NOMO-1 treated with DMSO at 0.1 percent for 48 hours (cell line): Measurements from ENCODE around the gene MBNL2.
"Not testable (repeated sequence)": the region's sequence is repeated elsewhere in the genome, so short reads cannot be mapped to it uniquely, and the experiment has no call there.

Experiments
- DNase-seq: peaks from one replicate; lab custom pipeline; 2025; ENCODE audit not compliant: unreplicated experiment; lab: John Stamatoyannopoulos, UW

Gene MBNL2

DNA sequence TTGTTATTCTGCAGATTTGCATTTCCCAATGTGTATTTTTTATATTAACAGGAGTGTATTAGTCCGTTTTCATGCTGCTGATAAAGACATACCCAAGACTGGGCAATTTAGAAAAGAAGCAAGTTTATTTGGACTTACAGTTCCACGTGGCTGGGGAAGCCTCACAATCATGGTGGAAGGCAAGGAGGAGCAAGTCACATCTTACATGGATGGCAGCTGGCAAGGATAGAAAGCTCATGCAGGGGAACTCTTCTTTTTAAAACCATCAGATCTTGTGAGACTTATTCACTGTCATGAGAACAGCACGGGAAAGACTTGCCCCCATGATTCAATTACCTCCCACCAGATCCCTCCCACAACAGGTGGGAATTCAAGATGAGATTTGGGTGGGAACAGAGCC, 14.9 kb upstream of the MBNL2 start:
- DNase-seq = not testable (repeated sequence)

DNA sequence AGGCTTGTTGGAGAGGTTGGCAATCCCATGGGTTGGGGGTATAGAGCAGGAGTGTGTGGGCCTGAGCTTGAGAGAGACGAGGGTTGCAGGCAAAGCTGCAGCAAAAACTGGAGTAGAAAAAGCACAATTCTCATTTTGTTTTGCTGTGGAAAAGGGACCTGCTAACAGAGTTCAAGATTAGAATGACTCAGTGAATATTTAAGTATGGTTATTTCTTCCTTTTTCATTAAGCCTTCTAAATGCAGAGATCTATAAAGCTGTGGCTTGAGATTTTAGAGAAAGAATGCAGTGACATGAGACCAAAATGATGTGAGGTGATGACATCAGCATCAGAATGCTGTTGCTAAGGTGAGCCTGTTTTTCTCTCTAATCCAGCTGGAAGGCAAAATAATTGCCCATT, 10.8 kb upstream of the MBNL2 start:
- DNase-seq = no peak

DNA sequence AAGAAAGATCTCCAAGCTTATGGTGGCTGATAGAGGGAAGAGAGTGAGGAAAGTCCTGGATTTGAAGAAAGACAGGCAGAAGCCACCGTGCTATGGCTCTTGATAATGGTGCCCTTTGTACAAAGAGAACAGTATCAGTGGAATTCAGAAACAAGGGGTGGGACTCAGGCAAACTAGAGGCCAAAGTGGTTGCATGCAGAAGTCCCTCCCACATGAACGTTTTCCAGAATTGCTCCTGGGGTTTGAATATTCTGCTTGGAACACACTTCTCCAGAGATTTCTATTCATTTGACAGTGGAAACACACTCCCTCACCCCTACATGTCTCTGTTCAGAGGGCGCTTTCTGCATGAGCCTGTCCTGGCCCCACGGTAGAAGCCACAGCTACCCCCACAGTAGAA, 10.1 kb upstream of the MBNL2 start:
- no peak for DNase-seq

DNA sequence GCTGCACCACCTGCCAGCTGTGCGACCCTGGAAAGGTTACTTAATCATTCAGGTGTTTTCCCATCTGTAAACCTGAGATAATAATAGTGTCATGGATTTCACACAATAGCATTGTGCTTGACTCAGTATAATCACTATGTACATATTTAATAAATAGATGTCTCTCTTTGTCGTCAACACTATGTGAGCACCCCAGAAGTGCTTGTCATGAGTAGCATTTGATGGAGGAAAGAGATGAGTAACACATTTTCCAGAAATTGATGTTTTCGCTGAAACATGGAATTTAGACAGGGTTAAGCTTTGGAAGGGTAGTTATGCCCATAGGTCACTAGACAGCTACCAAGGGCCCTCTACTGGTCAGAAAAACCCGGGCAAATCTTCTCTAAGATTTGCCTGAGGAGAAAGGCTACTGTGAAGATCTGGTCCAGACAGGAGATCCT, 9.5 kb upstream of the MBNL2 start:
- DNase-seq = peak; percentile 30

DNA sequence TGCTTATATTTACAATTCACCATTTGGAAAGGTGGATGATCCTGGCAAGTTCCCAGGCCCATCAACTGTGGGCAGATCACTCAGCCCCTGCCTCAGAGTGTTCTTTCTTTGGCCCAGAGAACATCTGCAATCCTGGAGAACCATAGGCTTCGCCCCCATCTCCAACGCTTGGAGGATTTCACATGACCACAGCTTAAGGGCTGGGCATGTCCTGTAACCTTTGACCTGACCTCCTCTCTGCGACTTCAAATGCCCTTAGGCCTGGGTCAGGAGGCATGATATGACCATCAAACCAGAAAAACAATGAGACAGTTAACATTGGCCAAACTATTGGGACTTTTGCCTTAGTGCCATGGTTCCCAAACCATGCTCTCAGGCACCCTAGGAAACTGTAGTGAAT, 7.2 kb upstream of the MBNL2 start:
- DNase-seq = no peak

DNA sequence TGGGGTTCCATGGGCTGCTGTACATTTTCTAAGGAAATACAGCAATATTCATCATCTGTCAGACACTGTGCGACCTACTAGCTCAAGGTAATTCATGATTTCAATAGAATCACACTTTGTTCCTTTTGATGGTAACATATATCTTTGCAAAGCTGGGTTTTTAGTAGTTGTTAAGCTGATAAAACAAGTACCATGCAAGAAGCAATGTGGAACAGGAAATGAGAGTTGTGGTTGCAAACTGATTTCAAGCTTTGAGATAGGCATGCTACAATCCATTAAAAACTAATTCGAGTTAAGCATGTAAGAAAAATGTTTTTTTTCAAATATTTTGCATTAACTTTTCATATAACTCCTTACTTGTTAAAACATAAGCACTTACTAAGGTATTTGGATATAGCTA, 6.8 kb upstream of the MBNL2 start:
- peak; percentile 40 for DNase-seq

DNA sequence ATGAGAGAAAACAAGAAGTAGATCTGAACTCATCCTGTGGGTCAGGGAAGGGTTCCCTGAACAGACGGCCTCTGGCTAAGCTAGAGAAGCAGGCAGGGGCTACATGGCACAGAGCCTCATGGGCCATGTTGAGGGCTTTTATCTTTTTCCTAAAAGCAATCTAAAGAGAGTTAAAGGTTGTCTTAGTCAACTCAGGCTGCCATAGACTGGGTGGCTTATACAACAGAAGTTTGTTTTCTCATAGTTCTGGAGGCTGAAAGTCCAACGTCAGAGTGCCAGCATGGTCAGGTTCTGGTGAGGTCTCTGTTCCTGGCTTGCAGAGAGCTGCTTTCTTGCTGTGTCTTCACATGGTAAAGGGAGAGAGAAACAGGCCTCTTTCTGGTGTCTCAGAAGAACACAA, 2.9 kb upstream of the MBNL2 start:
- no peak for DNase-seq

DNA sequence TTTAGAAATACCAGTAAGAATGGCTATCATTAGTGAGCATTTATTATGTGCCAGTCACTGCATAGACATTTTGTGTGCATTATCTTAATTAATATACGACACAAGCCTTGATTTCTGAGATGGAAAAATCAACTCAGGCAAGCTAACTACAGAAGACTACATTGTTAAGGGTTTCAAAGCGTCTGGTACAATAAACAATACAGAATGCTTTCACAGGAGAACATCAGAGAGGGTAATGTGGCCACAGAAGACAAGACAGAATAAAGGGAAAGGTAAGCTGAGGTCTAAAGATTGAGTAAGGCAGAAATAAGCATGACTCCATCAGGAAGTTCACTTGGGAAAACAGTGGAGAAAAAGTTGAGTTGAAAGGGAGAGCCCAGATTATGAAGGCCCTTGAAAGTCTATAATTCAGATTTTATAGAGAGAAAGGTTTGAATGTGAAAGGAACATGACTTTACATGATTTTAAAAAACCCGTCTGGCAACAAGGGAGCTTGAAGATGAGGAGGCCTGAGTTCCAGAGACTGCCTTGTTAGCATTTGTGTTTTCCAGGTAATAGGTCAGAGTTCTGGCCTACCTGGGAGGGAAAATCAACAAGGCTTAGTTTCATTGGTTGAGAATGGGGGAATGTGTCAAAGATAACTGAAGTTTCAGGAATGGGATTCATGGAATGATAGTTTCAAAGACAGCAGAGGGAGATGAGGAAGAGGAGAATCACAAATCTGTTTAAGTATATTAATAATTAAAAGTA, 1.8 kb upstream of the MBNL2 start:
- DNase-seq = no peak

DNA sequence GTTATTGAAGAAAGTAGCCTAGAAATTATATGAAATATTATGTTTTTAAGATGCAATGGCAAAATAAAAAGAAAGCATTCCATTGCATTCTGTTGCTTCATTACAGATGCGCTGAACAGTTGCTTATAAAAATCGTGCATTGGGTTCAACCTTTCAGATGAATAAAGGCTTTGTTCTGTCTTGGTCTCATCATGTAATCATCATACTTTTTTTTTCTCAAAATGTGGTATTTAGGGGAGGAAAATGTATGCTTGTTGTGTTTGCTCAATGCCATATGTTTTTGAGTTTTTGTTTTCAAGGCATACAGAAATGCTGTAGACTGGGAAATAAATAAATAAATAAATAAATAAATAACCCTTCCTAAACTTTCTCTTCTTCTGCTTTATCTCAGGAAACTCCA, 1.1 kb upstream of the MBNL2 start:
- no peak for DNase-seq

DNA sequence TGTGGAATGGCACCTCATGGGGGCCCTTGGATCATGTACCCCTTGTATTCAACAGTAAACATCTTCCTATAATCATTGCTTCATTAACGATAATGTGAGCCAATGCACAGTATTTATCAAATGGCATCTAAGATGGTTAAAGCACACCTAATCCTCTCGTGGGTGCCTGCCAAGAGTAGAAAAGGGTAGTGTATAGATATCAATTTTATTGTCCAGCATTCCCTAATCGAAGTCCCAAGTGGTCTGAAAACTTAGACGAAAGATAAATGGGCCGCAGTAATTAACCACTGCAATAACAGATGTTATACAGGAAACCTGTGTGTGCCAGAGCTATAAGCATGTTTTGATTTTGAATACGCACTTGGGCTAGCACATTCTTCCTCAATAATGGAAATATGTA, 667 bp upstream of the MBNL2 start:
- no peak for DNase-seq

DNA sequence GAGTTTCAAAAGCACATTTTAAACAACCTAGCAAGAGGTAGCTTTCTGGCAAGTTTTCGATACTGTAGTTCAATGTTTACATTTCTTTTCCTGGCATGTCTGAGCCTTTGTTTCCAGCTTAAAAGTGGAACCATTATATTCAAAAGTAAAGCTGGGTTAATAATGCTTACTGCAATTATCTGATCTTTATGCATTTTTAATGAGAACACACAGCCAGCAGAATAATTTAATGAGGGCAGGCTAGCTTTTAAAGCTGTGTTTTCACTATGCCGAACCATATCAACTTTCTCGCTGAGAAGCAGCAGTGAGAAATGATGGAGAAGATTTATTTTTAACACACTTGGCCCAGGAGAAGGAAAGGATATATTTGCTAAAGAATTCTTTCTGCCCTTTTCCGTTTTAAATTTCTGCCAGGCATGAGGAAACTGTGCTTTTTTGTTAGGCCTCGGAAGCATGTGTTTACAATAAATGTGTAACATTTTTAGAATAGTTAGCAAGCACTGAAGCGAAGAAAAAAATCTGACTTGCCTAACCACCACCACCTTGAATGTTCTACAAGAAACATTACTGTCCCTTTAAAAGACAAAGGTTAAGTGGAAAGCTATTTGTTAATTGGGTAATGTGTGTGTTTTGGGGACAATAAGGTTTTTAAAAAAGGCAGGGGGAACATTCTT, 1.0 kb downstream of the MBNL2 start:
- DNase-seq = no peak

DNA sequence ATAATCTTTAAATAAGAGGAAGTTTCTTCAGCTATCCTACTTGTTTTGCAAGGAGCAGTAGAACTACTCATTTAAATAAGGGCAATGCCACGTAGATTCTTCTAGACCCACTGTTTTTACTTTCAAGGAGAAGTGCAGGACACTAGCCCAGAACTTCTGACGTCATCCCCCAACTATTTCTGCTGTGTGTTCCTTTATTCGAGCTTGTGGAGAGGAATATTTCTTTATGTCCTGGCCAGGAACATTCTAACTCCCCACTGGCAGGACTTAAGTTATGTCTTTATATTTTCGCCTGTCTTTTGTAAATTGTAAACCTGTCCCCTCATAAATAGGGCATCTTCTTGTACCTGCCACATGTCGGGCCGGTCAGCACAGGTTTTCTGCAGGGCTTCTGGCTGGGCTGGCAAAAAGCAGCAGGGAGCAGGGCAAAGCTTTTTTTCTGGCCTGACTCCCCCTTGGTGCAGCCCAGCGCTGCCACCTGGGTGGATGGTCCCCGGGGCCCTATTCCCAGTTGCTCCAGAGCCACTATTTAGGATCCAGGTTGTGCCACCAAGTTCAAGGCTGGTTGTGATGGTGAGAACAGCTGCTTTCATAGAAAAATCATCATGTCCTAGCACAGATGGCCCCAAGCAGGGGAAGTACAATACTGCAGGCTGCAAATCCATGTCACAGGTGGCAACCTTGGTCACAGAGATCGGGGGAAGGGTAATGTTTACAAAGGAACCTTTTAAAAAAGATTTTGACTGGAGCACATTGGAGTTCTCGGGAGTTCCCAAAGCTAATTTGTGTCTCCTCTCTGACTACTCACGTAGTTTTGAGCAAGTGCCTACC, 1.8 kb downstream of the MBNL2 start:
- peak; percentile 73 for DNase-seq

DNA sequence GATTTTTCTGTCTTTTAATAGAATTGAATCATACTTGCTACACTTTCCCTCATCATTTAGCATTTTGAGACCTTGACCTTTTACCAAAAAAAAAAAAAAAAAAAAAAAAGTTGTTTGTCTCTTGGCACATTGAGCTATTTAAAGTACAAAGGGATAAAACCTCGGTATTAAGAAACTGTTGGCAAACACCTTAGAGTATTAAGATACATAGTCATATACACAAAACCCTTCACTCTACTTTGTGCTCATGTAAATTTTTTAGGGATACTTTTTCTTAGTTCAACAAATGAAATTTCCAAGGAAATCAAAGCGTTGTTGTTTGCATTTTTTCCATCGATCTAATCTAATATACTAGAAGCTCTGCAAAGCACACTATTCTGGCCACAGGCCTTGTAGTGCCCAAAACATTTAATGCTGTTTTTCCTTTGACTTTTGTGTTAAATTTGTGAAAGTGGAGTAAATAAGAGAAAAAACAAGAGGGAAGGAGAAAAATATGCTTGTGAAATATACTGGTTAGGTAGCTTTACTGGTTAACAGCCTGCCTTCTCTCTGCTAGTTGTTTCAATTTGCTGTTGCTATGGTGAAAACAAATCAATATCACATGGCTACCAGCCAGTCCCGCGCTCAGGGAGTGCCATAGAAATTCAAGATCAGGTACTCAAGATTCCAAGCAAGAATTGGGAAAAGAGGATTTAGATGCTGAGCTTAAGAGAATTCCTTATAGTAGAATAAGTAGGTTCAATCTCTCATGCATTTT, 2.6 kb downstream of the MBNL2 start:
- DNase-seq = peak; percentile 4

DNA sequence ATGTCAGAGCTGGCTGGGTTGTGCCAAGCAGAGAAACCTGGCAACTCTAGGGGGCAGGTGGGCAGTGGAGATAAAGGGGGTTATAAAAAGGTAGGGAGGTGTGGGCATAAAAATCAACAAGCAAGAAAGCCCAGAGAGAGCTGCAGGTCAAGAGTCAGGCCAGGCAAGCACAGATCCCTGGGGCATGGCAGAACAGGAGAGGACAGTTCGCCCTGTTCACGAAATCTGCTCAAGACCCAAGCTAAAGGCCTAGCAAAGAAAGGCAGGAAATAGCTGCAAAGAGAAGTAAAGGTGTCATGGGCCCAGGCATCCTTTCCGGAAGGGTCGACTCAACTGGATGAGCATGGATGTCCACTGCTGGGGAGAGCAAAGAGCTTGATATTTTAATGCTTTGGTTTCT, 3.4 kb downstream of the MBNL2 start:
- DNase-seq = no peak

DNA sequence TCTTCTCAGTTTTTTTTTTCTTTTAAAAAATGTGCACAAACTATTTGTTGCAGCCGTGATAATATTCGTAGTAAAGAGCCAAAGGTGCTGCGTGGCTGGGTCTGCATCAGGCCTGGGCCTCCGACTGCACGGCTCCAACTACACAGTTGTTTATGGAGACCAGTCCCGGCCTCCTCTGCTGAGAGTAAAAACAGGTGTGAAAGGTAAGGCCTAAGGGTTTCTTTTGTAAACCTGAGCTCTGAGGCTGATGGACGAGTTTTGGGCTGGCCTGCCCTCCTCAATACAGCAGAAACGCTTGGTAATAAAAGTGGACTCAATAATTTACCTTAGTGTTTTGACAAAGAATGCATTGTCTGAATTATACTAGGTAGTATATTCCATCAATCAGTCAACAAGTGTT, 3.9 kb downstream of the MBNL2 start:
- DNase-seq = no peak

DNA sequence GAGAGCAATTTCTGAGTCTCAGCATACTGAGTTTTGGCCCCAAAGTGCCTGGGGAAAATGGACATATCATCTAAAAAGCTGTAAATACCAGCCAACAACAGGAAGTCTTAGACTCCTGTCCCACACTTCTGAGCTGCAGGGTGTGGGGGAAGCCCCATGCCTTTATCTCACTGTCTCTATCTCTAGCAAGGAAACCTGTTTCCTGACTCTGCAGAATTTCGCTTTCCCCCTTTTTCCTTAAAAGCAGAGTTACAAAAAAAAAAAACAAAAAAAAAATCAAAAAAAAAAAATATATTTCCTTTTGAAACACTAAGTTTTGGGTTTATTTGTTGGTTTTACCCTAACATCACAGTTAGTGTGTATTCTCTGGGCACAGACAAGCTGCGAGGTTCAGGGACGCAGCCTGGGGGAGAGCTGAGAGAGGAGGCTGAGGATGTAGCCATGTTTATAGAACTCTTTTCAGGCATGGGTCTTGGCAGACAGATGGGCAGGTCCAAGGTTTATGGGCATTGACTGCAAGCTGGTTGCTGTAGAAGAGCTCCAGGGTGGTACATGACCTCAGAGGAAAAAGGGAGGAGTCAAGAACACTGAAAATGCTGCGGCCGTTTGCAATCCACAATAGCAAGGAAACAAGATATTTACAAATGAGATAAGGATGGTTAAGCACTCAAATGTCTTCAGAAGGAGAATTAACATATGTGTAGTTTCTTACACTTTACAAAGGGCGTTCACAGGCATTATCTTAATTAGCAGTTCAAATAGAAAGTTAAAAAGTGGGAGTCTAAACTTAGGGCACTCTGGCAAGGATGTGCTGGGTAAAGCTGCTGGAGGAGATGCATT, 4.9 kb downstream of the MBNL2 start:
- DNase-seq = no peak

DNA sequence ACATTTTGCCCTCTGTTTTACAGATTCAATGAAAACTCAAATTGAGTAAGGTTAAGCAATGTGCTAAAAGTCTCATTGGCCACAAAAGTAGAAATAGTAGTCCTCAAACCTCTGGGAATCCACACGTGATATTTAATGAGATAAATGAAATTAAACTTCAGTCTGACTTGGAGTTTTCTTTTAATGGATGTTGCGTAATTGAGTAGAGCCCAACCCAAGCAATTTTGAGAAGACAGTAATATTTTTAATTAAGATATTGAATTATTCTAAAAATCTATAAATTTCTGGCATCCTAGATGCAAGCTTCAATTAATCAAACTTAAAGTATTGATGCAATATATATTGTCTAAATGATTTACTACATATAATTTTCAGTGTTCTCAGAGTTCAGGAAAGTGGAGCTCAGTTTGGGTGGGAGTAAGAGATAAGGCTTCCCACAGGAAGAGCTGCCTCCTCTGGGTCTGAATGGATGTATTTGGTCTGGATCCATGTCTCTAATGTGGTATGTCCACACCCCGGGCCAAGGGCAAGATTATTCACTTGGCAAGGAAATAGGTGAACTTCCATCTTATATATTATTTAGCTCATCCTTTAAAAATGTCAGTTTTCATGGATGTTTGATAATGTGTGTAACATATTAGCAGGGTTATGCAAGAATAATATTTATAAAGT, 6.9 kb downstream of the MBNL2 start:
- DNase-seq = no peak

DNA sequence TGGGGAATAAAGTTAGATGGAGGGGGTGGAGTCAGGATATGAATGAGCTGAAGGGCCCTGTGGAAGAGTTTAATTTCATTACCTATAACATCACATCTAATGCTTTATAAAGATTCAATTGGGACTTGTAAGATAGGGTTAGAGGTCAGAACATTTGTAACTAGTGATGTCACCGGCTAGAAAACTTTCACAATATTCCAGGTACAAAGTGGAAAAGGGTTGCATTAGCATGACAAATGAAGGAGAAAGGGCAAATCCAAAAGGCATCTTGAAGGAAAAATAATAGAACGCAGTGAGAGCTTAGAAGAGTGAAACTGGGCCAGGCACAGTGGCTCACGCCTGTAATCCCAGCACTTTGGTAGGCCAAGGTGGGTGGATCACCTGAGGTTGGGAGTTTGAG, 7.6 kb downstream of the MBNL2 start:
- DNase-seq = no peak

DNA sequence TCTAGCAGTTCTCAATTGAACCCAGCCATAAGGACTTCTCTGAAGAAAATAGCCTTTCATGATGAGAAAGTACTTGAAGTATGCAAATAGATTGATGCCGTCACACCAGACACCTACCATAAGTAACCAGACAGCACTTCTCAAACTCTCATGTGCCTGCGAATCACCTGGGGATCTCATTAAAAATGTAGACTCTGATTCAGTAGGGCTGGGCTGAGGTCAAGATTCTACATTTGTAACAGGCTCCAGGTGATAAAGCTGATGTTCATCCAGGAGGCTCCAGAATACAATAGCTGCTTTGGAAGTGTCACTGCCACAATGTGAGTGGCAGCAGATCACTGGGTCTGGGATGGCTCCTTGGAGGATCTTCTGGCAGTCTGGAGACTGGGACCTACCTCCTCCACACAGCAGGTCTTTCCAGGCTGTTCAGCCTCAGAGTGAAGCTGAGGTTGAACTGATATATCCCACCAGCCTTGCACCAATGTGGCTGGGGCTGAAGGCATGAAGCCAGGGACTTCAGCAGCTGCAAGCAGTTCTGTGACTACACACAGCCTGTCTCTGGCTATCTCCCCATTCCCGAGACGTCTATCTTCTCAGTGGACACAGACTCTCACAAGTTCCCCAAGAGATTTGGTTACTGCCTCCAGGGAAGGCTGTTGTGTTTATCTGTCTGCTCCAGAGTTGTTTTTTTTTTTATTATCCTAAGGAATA, 9.1 kb downstream of the MBNL2 start:
- no peak for DNase-seq
